ENCODE data around the gene DYNLT1.

DYNLT1 gene

GRCh38 chr6:158603261-158604047 is 41.1 kb downstream of the DYNLT1 start:
- no peak for DNase-seq (ENCODE audit: low spot score)

DNA sequence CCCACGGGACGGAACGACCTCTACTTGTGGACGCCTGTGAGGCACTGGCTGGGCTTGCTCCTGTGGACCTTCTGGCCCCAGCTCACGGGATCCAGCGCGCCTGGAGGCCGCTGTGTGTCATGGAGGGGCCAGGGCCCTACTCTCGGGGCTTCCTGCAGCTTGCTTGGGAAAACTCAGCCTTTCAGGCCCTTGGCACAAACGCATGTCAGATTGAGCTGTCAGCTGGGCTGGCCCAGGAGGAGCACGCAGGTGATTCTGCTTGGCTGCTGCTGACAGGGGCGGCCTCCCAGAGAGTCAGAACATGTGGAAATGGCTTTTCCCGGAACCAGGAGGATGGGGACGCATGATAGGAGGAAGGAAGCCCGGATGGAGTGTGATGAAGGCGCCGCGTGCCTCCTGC is 44.9 kb downstream of the DYNLT1 start:
- no peak for DNase-seq (ENCODE audit: low spot score)

DNA sequence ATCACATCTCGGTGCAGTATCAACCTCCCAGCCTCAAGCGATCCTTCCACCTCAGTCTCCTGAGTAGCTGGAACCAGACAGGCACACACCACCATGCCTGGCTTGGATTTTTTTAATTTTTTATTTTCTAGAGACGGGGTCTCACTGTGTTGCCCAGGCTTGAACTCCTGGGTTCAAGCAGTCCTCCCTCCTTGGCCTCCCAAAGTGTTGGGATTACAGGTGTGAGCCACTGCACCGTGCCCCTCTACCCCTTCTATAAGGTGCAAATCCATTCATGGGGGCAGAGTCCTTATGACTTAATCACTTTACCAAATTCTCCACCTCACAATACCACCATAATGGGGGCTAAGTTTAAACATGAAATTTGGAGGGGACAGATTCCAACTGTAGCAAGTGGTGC is 47.0 kb downstream of the DYNLT1 start:
- no peak for DNase-seq (ENCODE audit: low spot score)

- DNase-seq (ENCODE audit: low spot score) = no peak
Observed at GRCh38 chr6:158596861-158597260, 47.7 kb downstream of the DYNLT1 start.

- DNase-seq (ENCODE audit: low spot score) = no peak
Observed at GRCh38 chr6:158595223-158595622, 49.3 kb downstream of the DYNLT1 start.

GRCh38 chr6:158593670-158594069 is 50.9 kb downstream of the DYNLT1 start:
- DNase-seq (ENCODE audit: low spot score) = peak; percentile 63

DNA sequence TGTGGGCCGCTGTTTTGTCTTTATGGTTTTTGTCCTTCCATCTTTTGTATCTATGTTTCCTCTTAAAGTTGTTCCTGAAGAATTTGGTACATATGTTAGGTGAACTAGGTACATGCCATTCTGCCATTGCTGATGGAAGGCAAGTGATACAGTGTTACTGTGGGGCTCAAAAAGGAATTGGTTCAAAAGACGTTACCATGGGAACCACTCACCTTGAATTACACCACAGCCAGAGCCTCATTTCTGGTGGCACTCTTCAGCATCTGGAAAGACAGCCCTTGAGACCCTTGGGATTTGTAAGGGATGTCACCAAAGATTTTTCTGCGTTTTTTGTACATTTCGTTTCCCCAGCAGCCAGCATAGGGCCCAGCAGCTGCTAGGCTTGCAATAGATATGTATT is 52.7 kb downstream of the DYNLT1 start:
- DNase-seq (ENCODE audit: low spot score) = no peak

DNA sequence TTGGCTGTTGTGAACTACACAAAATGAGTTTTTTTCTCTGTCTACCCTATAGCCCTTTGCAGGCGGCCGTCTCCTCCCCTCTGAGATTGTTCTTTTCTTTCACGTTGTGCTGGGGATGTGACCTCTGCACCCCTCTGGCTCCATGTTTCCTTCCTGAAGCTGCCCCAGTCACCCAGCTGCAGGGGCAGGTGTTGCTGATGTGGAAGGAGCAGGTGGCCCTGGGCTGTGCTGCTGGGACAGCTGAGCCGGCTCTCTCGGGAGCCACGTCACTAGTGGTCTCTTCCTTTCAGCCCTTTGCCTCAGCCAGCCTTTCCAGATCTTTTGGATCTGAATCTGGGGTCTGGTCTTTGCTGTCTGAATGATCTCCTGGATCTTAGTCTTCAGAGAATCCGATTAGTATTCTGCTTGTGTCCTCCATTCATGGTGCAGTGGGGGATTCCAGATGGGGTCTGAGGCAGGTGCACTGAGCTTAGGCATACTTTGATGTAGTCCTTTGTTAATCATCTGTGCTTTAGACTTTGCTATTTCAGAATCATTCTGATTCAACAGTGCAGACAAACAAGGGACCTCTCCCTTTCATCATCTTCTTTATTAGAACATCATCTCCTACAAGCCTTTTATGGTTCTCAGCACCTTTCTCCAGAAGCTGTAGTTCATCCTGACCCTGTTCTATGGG is 53.3 kb downstream of the DYNLT1 start:
- no peak for DNase-seq (ENCODE audit: low spot score)

DNA sequence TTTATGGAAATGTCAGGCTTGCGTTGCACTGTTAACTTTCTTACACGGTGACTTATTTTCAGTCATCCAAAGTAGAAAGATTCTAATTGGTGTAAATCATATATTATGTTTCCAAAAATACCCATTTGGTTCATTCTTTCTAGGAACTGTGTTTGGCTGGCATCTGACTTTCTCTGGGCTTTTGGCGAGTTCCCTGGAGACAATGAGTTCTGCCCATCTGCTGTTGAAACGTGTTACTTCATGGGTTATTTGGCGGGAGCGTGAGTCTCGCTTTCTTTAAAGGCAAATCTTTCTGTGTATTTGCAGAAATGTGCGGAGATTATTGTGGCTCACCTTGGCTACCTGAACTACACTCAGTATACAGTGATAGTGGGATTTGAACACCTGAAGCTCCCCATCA is 55.2 kb downstream of the DYNLT1 start:
- no peak for DNase-seq (ENCODE audit: low spot score)

GRCh38 chr6:158586652-158587051 is 57.9 kb downstream of the DYNLT1 start:
- DNase-seq (ENCODE audit: low spot score) = no peak

Measured in putamen (tissue), 1 donor.